Measurements from ENCODE around the gene PPP1R14C. TPM values are rescaled to one million over a fixed set of nuclear protein-coding genes. Genes with fewer than 3 reads are reported as not detected.
"Not testable (repeated sequence)": the region's sequence is repeated elsewhere in the genome, so short reads cannot be mapped to it uniquely, and the experiment has no call there.

PPP1R14C gene
- total and polyA plus RNA-seq, 8 donors: 0.09 to 7.3 (median 0.74) TPM

GRCh38 chr6:150134280-150134920 is 8.4 kb upstream of the PPP1R14C start:
- no peak overlapping the region for H3K27ac ChIP-seq
- TF ChIP-seq, protein P1, sequence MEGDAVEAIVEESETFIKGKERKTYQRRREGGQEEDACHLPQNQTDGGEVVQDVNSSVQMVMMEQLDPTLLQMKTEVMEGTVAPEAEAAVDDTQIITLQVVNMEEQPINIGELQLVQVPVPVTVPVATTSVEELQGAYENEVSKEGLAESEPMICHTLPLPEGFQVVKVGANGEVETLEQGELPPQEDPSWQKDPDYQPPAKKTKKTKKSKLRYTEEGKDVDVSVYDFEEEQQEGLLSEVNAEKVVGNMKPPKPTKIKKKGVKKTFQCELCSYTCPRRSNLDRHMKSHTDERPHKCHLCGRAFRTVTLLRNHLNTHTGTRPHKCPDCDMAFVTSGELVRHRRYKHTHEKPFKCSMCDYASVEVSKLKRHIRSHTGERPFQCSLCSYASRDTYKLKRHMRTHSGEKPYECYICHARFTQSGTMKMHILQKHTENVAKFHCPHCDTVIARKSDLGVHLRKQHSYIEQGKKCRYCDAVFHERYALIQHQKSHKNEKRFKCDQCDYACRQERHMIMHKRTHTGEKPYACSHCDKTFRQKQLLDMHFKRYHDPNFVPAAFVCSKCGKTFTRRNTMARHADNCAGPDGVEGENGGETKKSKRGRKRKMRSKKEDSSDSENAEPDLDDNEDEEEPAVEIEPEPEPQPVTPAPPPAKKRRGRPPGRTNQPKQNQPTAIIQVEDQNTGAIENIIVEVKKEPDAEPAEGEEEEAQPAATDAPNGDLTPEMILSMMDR (IDR thresholded peaks at IDR 0.05): no peak
- FAIRE-seq (no peak), ATAC-seq (no peak), DNase-seq (no peak)
- H3K36me3 ChIP-seq: no peaks in the 10 kb centered on the region
- no peaks in the 10 kb centered on the region for H3K4me1 ChIP-seq
- no peak overlapping the region for H3K4me3 ChIP-seq
- H3K9me3 ChIP-seq: no peaks in the 10 kb centered on the region
- H3K27me3 ChIP-seq: no peaks in the 10 kb centered on the region
- WGBS, 2 donors: 82 to 85% methylated on average over 7 of the region's 7 CpGs
- intact Hi-C loops (cut with DNase I): no loop called here

DNA sequence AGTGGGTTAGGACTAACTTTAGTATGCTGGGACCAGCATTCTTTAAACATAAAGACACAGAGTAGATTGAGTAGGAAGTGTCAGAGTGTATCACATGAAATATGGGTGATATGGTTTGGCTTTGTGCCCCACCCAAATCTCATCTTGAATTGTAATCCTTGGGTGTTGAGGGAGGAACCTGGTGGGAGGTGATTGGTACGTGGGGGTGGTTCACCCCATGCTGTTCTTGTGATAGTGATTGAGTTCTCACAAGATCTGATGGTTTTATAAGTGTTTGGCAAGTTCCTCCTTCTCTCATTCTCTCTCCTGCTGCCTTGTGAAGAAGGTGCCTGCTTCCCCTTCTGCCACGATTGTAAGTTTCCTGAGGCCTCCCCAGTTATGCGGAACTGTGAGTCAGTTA is 5.1 kb upstream of the PPP1R14C start:
- H3K4me1 ChIP-seq; intact Hi-C loops (cut with DNase I); H3K36me3 ChIP-seq; FAIRE-seq; H3K27ac ChIP-seq; ATAC-seq; H3K9me3 ChIP-seq; H3K4me3 ChIP-seq; H3K27me3 ChIP-seq; DNase-seq: not testable (repeated sequence)
- 65 to 71% methylated on average over 3 of the region's 3 CpGs for WGBS, 2 donors

DNA sequence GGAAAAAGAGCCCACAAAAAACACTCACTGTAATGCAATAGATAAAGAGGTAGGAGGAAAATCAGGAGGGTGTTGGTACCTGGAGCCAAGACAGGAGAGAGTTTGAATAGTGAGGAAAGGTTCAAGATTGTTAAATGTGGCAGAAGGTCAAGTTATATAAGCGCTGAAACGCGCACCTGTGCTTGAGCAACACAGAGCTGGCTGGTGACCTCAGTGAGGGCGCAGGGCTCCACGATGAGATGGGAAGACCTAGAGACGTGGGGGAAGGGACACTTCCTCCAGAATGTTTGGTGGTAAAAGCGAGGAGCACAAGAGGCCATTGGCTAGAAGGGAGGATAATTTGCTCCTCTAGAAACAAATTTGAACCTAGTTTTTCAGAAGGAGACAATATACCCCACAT is 4.2 kb upstream of the PPP1R14C start:
- Histone ChIP-seq H3K36me3 (no peaks in the 10 kb centered on the region), H3K4me3 (no peak overlapping the region), H3K27ac (no peak overlapping the region), H3K27me3 (peaks cover 0 to 3% (median 0%) of the 10 kb centered on the region in 4 donors), H3K9me3 (no peaks in the 10 kb centered on the region), H3K4me1 (peaks cover 0 to 6% (median 3%) of the 10 kb centered on the region in 3 donors)
- 47 to 56% methylated on average over 7 of the region's 7 CpGs for WGBS, 2 donors
- DNase-seq (no peak), FAIRE-seq (no peak), ATAC-seq (no peak)
- TF ChIP-seq, protein P1 (IDR thresholded peaks at IDR 0.05): no peak
- intact Hi-C loops (cut with DNase I): no loop called here

DNA sequence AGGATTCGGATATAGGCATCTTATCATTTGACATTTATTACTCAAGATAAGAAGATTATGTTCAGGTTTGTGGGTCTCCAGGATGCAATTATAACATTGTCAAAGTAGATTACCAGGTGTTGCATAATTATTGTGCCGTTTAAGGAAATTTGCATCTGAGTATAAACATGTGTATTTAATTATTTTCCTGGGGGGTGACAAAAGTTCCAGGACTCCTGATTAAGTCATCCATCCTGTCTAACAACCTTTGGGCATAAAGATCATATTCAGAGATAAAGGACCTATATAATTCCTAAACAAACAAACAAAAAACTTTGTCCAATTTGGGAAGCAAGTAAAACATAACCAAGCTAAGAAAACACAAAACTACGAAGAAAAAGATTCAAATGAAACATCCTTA is 3.3 kb upstream of the PPP1R14C start:
- intact Hi-C loops (cut with DNase I): no loop called here
- FAIRE-seq (no peak), ATAC-seq (no peak), DNase-seq (no peak)
- Histone ChIP-seq H3K27ac (no peak overlapping the region), H3K4me1 (peaks cover 0 to 7% (median 3%) of the 10 kb centered on the region in 3 donors), H3K27me3 (peaks cover 0 to 12% (median 3%) of the 10 kb centered on the region in 4 donors), H3K36me3 (no peaks in the 10 kb centered on the region), H3K4me3 (no peak overlapping the region), H3K9me3 (no peaks in the 10 kb centered on the region)
- WGBS, 2 donors: 34 to 39% methylated on average over 3 of the region's 3 CpGs
- TF ChIP-seq, protein P1 (IDR thresholded peaks at IDR 0.05): no peak

DNA sequence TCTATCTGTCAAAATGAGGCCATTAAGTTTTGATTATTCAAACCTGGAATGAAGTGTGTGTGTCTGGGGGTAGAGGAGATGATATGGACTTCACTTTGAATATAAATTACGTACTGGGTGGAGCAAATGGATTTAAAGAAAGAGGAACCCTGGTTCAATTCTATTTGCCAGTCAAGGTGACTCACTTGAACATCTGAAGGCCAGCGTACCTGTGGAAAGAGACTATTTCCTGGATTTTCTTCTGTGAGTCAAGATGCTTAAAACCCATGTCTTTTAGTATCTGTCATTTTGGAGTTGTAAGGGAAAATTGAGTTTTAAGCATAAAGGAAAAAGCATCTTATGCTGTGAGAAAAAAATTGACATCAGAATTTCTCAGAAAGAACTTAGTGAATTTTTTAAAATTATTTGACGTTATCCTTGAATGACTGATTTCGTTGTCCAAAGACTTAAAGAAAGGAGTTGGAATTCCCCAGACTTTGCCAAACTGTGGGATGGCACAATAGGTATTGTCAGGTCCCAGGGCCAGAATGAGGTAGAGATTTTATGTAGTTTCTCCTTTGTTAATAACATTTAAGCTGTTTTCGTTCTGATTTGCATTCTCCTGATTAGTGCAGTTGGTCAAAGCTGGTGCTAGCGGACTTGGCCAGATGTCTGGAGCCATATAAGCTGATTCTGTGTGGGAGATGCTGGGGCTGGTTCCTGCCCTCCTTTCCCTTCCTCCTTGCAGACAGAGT is 2.4 kb upstream of the PPP1R14C start:
- ATAC-seq (no peak), FAIRE-seq (no peak), DNase-seq (no peak)
- H3K4me3 ChIP-seq: no peak overlapping the region
- H3K27ac ChIP-seq: no peak overlapping the region
- H3K36me3 ChIP-seq: no peaks in the 10 kb centered on the region
- intact Hi-C loops (cut with DNase I): no loop called here
- TF ChIP-seq, protein P1 (IDR thresholded peaks at IDR 0.05): no peak
- 69 to 71% methylated on average over 6 of the region's 6 CpGs for WGBS, 2 donors
- peaks cover 0 to 7% (median 3%) of the 10 kb centered on the region in 3 donors for H3K4me1 ChIP-seq
- H3K9me3 ChIP-seq: no peaks in the 10 kb centered on the region
- H3K27me3 ChIP-seq: peaks cover 0 to 21% (median 3%) of the 10 kb centered on the region in 4 donors
